DMS 273 (cell line): Measurements from ENCODE around the gene STAB2.

Experiments
- DNase-seq: peaks from one replicate; lab custom pipeline; 2025; ENCODE audit not compliant: unreplicated experiment; lab: John Stamatoyannopoulos, UW

STAB2 gene

GRCh38 chr12:103578926-103579325 lies 8.1 kb upstream of the STAB2 start:
- no peak for DNase-seq

GRCh38 chr12:103580026-103580425 lies 7.0 kb upstream of the STAB2 start:
- DNase-seq = no peak

- no peak for DNase-seq
These were observed 4.1 kb upstream of the STAB2 start for GRCh38 chr12:103583008-103583407.

- DNase-seq = peak; percentile 1
These were observed 941 bp upstream of the STAB2 start for GRCh38 chr12:103586132-103586531.

GRCh38 chr12:103588680-103589079 lies 1.6 kb downstream of the STAB2 start:
- DNase-seq = no peak

- no peak for DNase-seq
These were observed 2.4 kb downstream of the STAB2 start for GRCh38 chr12:103589517-103589916.

GRCh38 chr12:103590271-103590670 lies 3.2 kb downstream of the STAB2 start:
- DNase-seq = no peak

GRCh38 chr12:103596981-103597380 lies 9.9 kb downstream of the STAB2 start:
- no peak for DNase-seq

- DNase-seq = no peak
These were observed 12.2 kb downstream of the STAB2 start for GRCh38 chr12:103599274-103599673.

GRCh38 chr12:103600967-103601728 lies 14.1 kb downstream of the STAB2 start:
- no peak for DNase-seq

- no peak for DNase-seq
These were observed 33.3 kb downstream of the STAB2 start for GRCh38 chr12:103620395-103620794.

- DNase-seq = no peak
These were observed 36.6 kb downstream of the STAB2 start for GRCh38 chr12:103623716-103624115.

- DNase-seq = peak; percentile 83
These were observed 39.4 kb downstream of the STAB2 start for GRCh38 chr12:103626498-103626897.

GRCh38 chr12:103627189-103627855 lies 40.2 kb downstream of the STAB2 start:
- peak; percentile 16 for DNase-seq

GRCh38 chr12:103632554-103633216 lies 45.6 kb downstream of the STAB2 start:
- peak; percentile 73 for DNase-seq

- DNase-seq = no peak
These were observed 47.7 kb downstream of the STAB2 start for GRCh38 chr12:103634732-103635131.

- no peak for DNase-seq
These were observed 48.3 kb downstream of the STAB2 start for GRCh38 chr12:103635419-103635818.

GRCh38 chr12:103637021-103637420 lies 49.9 kb downstream of the STAB2 start:
- no peak for DNase-seq

- no peak for DNase-seq
These were observed 50.4 kb downstream of the STAB2 start for GRCh38 chr12:103637429-103637828.

- no peak for DNase-seq
These were observed 52.9 kb downstream of the STAB2 start for GRCh38 chr12:103639983-103640382.

- no peak for DNase-seq
These were observed 53.3 kb downstream of the STAB2 start for GRCh38 chr12:103640410-103640809.

GRCh38 chr12:103640831-103641230 lies 53.8 kb downstream of the STAB2 start:
- no peak for DNase-seq
